Loucy (cell line): Measurements from ENCODE around the gene TEX10.
A peak's percentile ranks its signal among the peaks of the same experiment; 100 is the strongest.

Experiments used
- H2AFZ ChIP-seq: fragments of 200-600 bp; sonication (generic); 2 replicates; pipeline ENCODE4 v1.6.0; 2016; ENCODE audit warnings: antibody characterized with exemption, mild to moderate bottlenecking, low read length, moderate library complexity
- H3F3A ChIP-seq: fragments of 200-600 bp; 2 replicates; pipeline ENCODE4 v1.6.0; 2016; ENCODE audit warnings: antibody characterized with exemption, low read depth, mild to moderate bottlenecking
- H3K27me3 ChIP-seq: fragments of 200-600 bp; sonication (generic); 2 replicates; pipeline ENCODE4 v1.6.1; 2014; ENCODE audit warnings: low read length, mild to moderate bottlenecking; ENCODE audit not compliant: insufficient read depth, poor library complexity, severe bottlenecking
- H3K36me3 ChIP-seq: fragments of 200-600 bp; sonication (generic); 2 replicates; pipeline ENCODE4 v1.6.1; 2016; ENCODE audit warnings: low read length; ENCODE audit not compliant: insufficient read depth
- H3K4me1 ChIP-seq: fragments of 200-600 bp; sonication (generic); 2 replicates; pipeline ENCODE4 v1.5.1; 2014; ENCODE audit warnings: low read length, mild to moderate bottlenecking; ENCODE audit not compliant: insufficient read depth, poor library complexity, severe bottlenecking
- H3K4me2 ChIP-seq: fragments of 200-600 bp; sonication (generic); 2 replicates; pipeline ENCODE4 v1.6.0; 2014; ENCODE audit warnings: antibody characterized with exemption, low read length, low read depth, mild to moderate bottlenecking; ENCODE audit not compliant: poor library complexity, severe bottlenecking
- H3K4me3 ChIP-seq: fragments of 200-600 bp; sonication (generic); 2 replicates; pipeline ENCODE4 v1.5.1; 2014; ENCODE audit warnings: low read length, mild to moderate bottlenecking, mixed read lengths; ENCODE audit not compliant: poor library complexity, severe bottlenecking
- H3K79me2 ChIP-seq: fragments of 200-600 bp; sonication (generic); 2 replicates; pipeline ENCODE4 v1.6.1; 2014; ENCODE audit warnings: low read length; ENCODE audit not compliant: insufficient read depth
- H3K9ac ChIP-seq: fragments of 200-600 bp; sonication (generic); 2 replicates; pipeline ENCODE4 v1.6.0; 2014; ENCODE audit warnings: mild to moderate bottlenecking, low read depth, low read length, moderate library complexity; ENCODE audit not compliant: poor library complexity, severe bottlenecking
- H3K9me2 ChIP-seq: fragments of 200-600 bp; sonication (generic); replicated peaks from 2 replicates; pipeline ENCODE4 v1.6.1; 2016; ENCODE audit warnings: low read depth, low read length, mixed read lengths
- H3K9me3 ChIP-seq: fragments of 200-600 bp; sonication (generic); 2 replicates; pipeline ENCODE4 v1.6.1; 2014; ENCODE audit warnings: mild to moderate bottlenecking, antibody characterized with exemption, low read length, low read depth; ENCODE audit not compliant: insufficient read depth
- H4K20me1 ChIP-seq: fragments of 200-600 bp; sonication (generic); 2 replicates; pipeline ENCODE4 v1.6.0; 2014; ENCODE audit warnings: antibody characterized with exemption, low read length, mild to moderate bottlenecking; ENCODE audit not compliant: insufficient read depth, poor library complexity, severe bottlenecking
- CTCF ChIP-seq: fragments of 200-600 bp; sonication (generic); conservative IDR thresholded peaks from 2 replicates; pipeline ENCODE4 v1.5.1; 2014; ENCODE audit warnings: mild to moderate bottlenecking, antibody characterized with exemption, low read length
- EZH2phosphoT487 ChIP-seq: fragments of 200-600 bp; IDR thresholded peaks from 2 replicates; pipeline ENCODE4 v1.6.1; 2018; ENCODE audit warnings: antibody characterized with exemption, mild to moderate bottlenecking, moderate library complexity, borderline replicate concordance

The TEX10 gene

GRCh38 chr9:100357501-100357900 lies 4.8 kb upstream of the TEX10 start:
- H3K36me3 ChIP-seq: no peaks in the 10 kb centered on the region
- H2AFZ ChIP-seq: no peak overlapping the region

GRCh38 chr9:100355561-100355960 lies 2.8 kb upstream of the TEX10 start:
- Histone ChIP-seq H3K4me1 (peaks cover 46% of the 10 kb centered on the region), H3K4me3 (peak overlapping the region; percentile 39), H3K79me2 (peaks cover 32% of the 10 kb centered on the region), H3K9me2 (no peaks in the 10 kb centered on the region), H2AFZ (0 out of 2 replicates have a peak overlapping the region, but pooled peaks have one; percentile 1), H3K4me2 (peak overlapping the region; percentile 49), H3K9me3 (peaks cover 4% of the 10 kb centered on the region), H3K27me3 (no peaks in the 10 kb centered on the region), H3K9ac (peak overlapping the region; percentile 17), H3K36me3 (no peaks in the 10 kb centered on the region), H4K20me1 (peaks cover 17% of the 10 kb centered on the region), H3F3A (no peaks in the 10 kb centered on the region)
- no peak for TF ChIP-seq EZH2phosphoT487
- no peak for TF ChIP-seq CTCF

More at GRCh38 chr9:100357501-100357900, 4.8 kb upstream of the TEX10 start:
- peaks cover 4% of the 10 kb centered on the region for H3K9me3 ChIP-seq
- peaks cover 35% of the 10 kb centered on the region for H3K4me1 ChIP-seq
- H4K20me1 ChIP-seq: peaks cover under 1% of the 10 kb centered on the region
- H3K9ac ChIP-seq: no peak overlapping the region
- no peak overlapping the region for H3K4me3 ChIP-seq
- H3K27me3 ChIP-seq: no peaks in the 10 kb centered on the region
- no peak overlapping the region for H3K4me2 ChIP-seq
- no peaks in the 10 kb centered on the region for H3F3A ChIP-seq
- H3K79me2 ChIP-seq: peaks cover 13% of the 10 kb centered on the region
- no peaks in the 10 kb centered on the region for H3K9me2 ChIP-seq
- no peak for TF ChIP-seq CTCF
- no peak for TF ChIP-seq EZH2phosphoT487

GRCh38 chr9:100354121-100354800 lies 1.5 kb upstream of the TEX10 start:
- Histone ChIP-seq H3K9me2 (no peaks in the 10 kb centered on the region), H3K4me2 (peak overlapping the region; percentile 90), H2AFZ (no peak overlapping the region), H3K79me2 (peaks cover 45% of the 10 kb centered on the region), H3K9ac (peak overlapping the region; percentile 97), H3K9me3 (peaks cover 4% of the 10 kb centered on the region), H3K27me3 (no peaks in the 10 kb centered on the region), H4K20me1 (peaks cover 30% of the 10 kb centered on the region), H3F3A (no peaks in the 10 kb centered on the region), H3K4me1 (peaks cover 59% of the 10 kb centered on the region), H3K4me3 (peak overlapping the region; percentile 93), H3K36me3 (no peaks in the 10 kb centered on the region)
- TF ChIP-seq EZH2phosphoT487 (no peak), CTCF (no peak)
